K562 (cell line): ENCODE measurements around the gene PMP22. TPM values are rescaled to one million over a fixed set of nuclear protein-coding genes. Genes with fewer than 3 reads are reported as not detected.

Experiments
- ATAC-seq: fragments of 200-7000 bp; cut with Tn5 transposase; 3 replicates; pipeline ENCODE4 v1.9.1; 2020; ENCODE audit warnings: moderate library complexity
- BruUV-seq: library from RNA; stranded (reverse); fragments of 400-500 nt; replicated peaks from 2 replicates; lab custom pipeline; 2021; lab: Mats Ljungman, UMichigan
- CTCF ChIA-PET: fragments of 300-600 bp; formaldehyde crosslinking; extraction: SDS; loops from one replicate; lab custom pipeline; 2021; ENCODE audit warnings: low intra/inter-chr PET ratio; lab: Yijun Ruan, JAX
- POLR2A ChIA-PET: fragments of 300-600, 350-650 bp; sonication (Branson Sonifier 250); formaldehyde crosslinking; extraction: SDS; loops from one replicate; lab custom pipeline; 2021; ENCODE audit warnings: antibody characterized with exemption, inconsistent platforms; lab: Yijun Ruan, JAX
- DNase-seq, 4 experiments: peaks; one replicate each; pipeline versions ENCODE4 v3.0.0 to v3.0.0-alpha.2; 2011 to 2018; ENCODE audit warnings: low spot score in 3 of 4, mixed read lengths in 3 of 4; ENCODE audit errors: extremely low read depth in 1 of 4
- FAIRE-seq: peaks from 2 replicates; lab custom pipeline; 2011; peaks lifted over from hg19 to GRCh38; lab: Jason Lieb, UNC
- H2AFZ ChIP-seq: 2 replicates; pipeline ENCODE4 v1.6.0; 2011; ENCODE audit warnings: low read depth, low read length, control low read depth, inconsistent platforms
- H3K27ac ChIP-seq: fragments of 200-600 bp; 3 replicates; pipeline ENCODE4 v1.8.0; 2011; ENCODE audit warnings: low read depth, mild to moderate bottlenecking, control low read depth, inconsistent platforms, low read length, moderate library complexity, mixed read lengths; ENCODE audit errors: extremely low read depth
- H3K27me3 ChIP-seq, 2 experiments: fragments of 300-600 bp in 1 of 2; 2 replicates in 1 of 2; 3 replicates in 1 of 2; pipeline versions ENCODE4 v1.6.0 to v1.8.0; 2011; ENCODE audit warnings: inconsistent platforms in 2 of 2, low read length in 2 of 2, mild to moderate bottlenecking in 1 of 2, mixed read lengths in 1 of 2, moderate library complexity in 1 of 2; ENCODE audit not compliant: control insufficient read depth in 2 of 2, insufficient read depth in 2 of 2
- H3K36me3 ChIP-seq: fragments of 300-600 bp; 3 replicates; pipeline ENCODE4 v1.8.0; 2011; ENCODE audit warnings: mild to moderate bottlenecking, low read length, inconsistent platforms; ENCODE audit not compliant: control insufficient read depth, insufficient read depth
- H3K4me1 ChIP-seq, 2 experiments: fragments of 200-600 bp in 1 of 2; replicated peaks in 1 of 2; 2 replicates in 1 of 2; 3 replicates in 1 of 2; pipeline versions ENCODE4 v1.5.1 to v1.8.0; 2011; ENCODE audit warnings: inconsistent platforms in 2 of 2, low read length in 2 of 2, mild to moderate bottlenecking in 1 of 2, mixed read lengths in 1 of 2, moderate library complexity in 1 of 2; ENCODE audit not compliant: control insufficient read depth in 2 of 2, insufficient read depth in 2 of 2
- H3K4me2 ChIP-seq: 2 replicates; pipeline ENCODE4 v1.6.1; 2011; ENCODE audit warnings: low read length, control low read depth, inconsistent platforms, mixed read lengths; ENCODE audit not compliant: insufficient read depth
- H3K4me3 ChIP-seq: fragments of 200-600 bp; sonication (generic), shearing (Covaris generic); 2 replicates; pipeline ENCODE4 v1.5.1; 2016; ENCODE audit warnings: control low read depth, inconsistent platforms
- H3K79me2 ChIP-seq: fragments of 200-600 bp; 3 replicates; pipeline ENCODE4 v1.8.0; 2011; ENCODE audit warnings: low read length, inconsistent platforms; ENCODE audit not compliant: control insufficient read depth, insufficient read depth
- H3K9ac ChIP-seq, 2 experiments: 2 replicates each; pipeline versions ENCODE4 v1.6.0 to v1.6.1; 2011; ENCODE audit warnings: low read depth in 2 of 2, low read length in 2 of 2, control low read depth in 1 of 2, inconsistent platforms in 1 of 2, mild to moderate bottlenecking in 1 of 2, mixed read lengths in 1 of 2; ENCODE audit not compliant: insufficient read depth in 1 of 2
- H3K9me1 ChIP-seq: one replicate; pipeline ENCODE4 v1.6.0; 2011; ENCODE audit warnings: inconsistent platforms, mild to moderate bottlenecking, low read length, moderate library complexity; ENCODE audit not compliant: control insufficient read depth, insufficient read depth
- H3K9me3 ChIP-seq: replicated peaks from 2 replicates; pipeline ENCODE4 v1.5.1; 2011; ENCODE audit warnings: low read depth, low read length, inconsistent platforms; ENCODE audit not compliant: control insufficient read depth, insufficient read depth
- H4K20me1 ChIP-seq: replicated peaks from 2 replicates; pipeline ENCODE4 v1.6.1; 2011; ENCODE audit warnings: low read length, inconsistent platforms, mixed read lengths; ENCODE audit not compliant: control insufficient read depth, insufficient read depth
- ATF3 ChIP-seq, 2 experiments: fragments of 450-650 bp in 1 of 2; sonication (generic) in 1 of 2; formaldehyde crosslinking in 1 of 2; IDR thresholded peaks in 1 of 2; conservative IDR thresholded peaks in 1 of 2; 2 replicates each; pipeline versions ENCODE4 v1.6.1 to v1.8.1; 2016 to 2023; ENCODE audit warnings: mild to moderate bottlenecking in 2 of 2, moderate library complexity in 2 of 2, inconsistent platforms in 1 of 2, missing genetic modification reagents in 1 of 2
- CEBPB ChIP-seq: fragments of 450-650 bp; IDR thresholded peaks from 2 replicates; pipeline ENCODE4 v1.6.1; 2016; ENCODE audit warnings: missing genetic modification characterization, missing compliant biosample characterization
- CEBPG ChIP-seq, 3 experiments: fragments of 200-800 bp in 1 of 3; sonication (Bioruptor generic) in 1 of 3; sonication (generic) in 1 of 3; formaldehyde crosslinking in 1 of 3; IDR thresholded peaks in 2 of 3; conservative IDR thresholded peaks in 1 of 3; 2 replicates each; pipeline versions ENCODE4 v1.6.1 to v1.8.0; 2016 to 2022; ENCODE audit warnings: missing compliant biosample characterization in 2 of 3, missing genetic modification characterization in 2 of 3, mild to moderate bottlenecking in 1 of 3, missing genetic modification reagents in 1 of 3
- CXXC5 ChIP-seq: fragments of 250-450 bp; sonication (Bioruptor Pico); IDR thresholded peaks from 2 replicates; pipeline ENCODE4 v1.8.0; 2022; ENCODE audit warnings: inconsistent platforms, mild to moderate bottlenecking, moderate library complexity
- ID3 ChIP-seq, 2 experiments: fragments of 250-450 bp in 1 of 2; fragments of 450-650 bp in 1 of 2; sonication (Bioruptor Pico) in 1 of 2; IDR thresholded peaks; 2 replicates each; pipeline versions ENCODE4 v1.6.1 to v1.8.0; 2016 to 2021; ENCODE audit warnings: mild to moderate bottlenecking in 2 of 2, moderate library complexity in 2 of 2, missing compliant biosample characterization in 1 of 2, missing genetic modification characterization in 1 of 2
- LARP7 ChIP-seq: fragments of 450-650 bp; IDR thresholded peaks from 2 replicates; pipeline ENCODE4 v1.6.1; 2016
- MYBL2 ChIP-seq, 2 experiments: fragments of 450-650 bp in 1 of 2; sonication (generic) in 1 of 2; formaldehyde crosslinking in 1 of 2; IDR thresholded peaks; 2 replicates each; pipeline versions ENCODE4 v1.6.1 to v1.8.1; 2017 to 2022; ENCODE audit warnings: borderline replicate concordance in 1 of 2, inconsistent platforms in 1 of 2, low read depth in 1 of 2, mild to moderate bottlenecking in 1 of 2, missing genetic modification reagents in 1 of 2, moderate library complexity in 1 of 2
- ZNF778 ChIP-seq: fragments of 450-650 bp; formaldehyde crosslinking; IDR thresholded peaks from 2 replicates; pipeline ENCODE4 v1.4.0; 2020; ENCODE audit warnings: mild to moderate bottlenecking, moderate library complexity
- WGBS: fragments of 100-300 bp; shearing (Covaris generic); methylation state at CpG from one replicate; pipeline ENCODE4 v1.1.6; 2016; ENCODE audit warnings: low coverage, mixed read lengths; ENCODE audit not compliant: insufficient coverage; ENCODE audit errors: missing lambda C conversion rate; 5-methylcytosine and 5-hydroxymethylcytosine counted together
- in situ Hi-C: fragments of 300-500 bp; cut with MboI; formaldehyde crosslinking; loops from 4 replicates; pipeline ENCODE4 v1.15.0; 2018; ENCODE audit warnings: inconsistent platforms, mixed read lengths
- intact Hi-C: fragments of 100-400 bp; cut with micrococcal nuclease; formaldehyde crosslinking; loops from 2 replicates; pipeline ENCODE4 v1.14.2; 2022
- polyA plus RNA-seq, 8 experiments: library from polyadenylated mRNA; depleted of rRNA in 4 of 8; stranded (reverse) in 5 of 8; unstranded in 3 of 8; fragments of >200 nt; fragmentation: Nextera tagmentation in 2 of 8; fragmentation: Illumina TruSeq in 1 of 8; extraction: Ambion mirVana in 2 of 8; extraction: Trizol in 1 of 8; gene quantifications; 2 replicates each; pipeline versions ENCODE4 v1.2.1 to v1.2.3, GENCODE V29; 2011 to 2014; ENCODE audit warnings: inconsistent platforms in 1 of 8, missing spikeins in 1 of 8
- total RNA-seq, 7 experiments: library from RNA; depleted of rRNA in 6 of 7; stranded (reverse); fragments of >200 nt in 6 of 7; fragmentation: Illumina TruSeq in 2 of 7; extraction: Trizol in 2 of 7; gene quantifications; 2 replicates each; pipeline versions ENCODE4 v1.2.1 to v1.2.3, GENCODE V29; 2011 to 2021; ENCODE audit warnings: low replicate concordance in 1 of 7

Gene PMP22
- total and polyA plus RNA-seq, 9 of the 15 experiments (the other 6 are each of a cell fraction or from before 2014, with no cell fraction given), result 12.6 to 62.3 (median 25.8) TPM

- FAIRE-seq (no peak), ATAC-seq (no peak; the same call in 2 of the 3 replicates)
- Histone ChIP-seq H3K4me3 (no peak overlapping the region), H3K27me3 (no peaks in the 10 kb centered on the region), H3K9ac (peak overlapping the region in 1 of 2 experiments; percentile 58; a peak in 2 of 4 replicates), H3K27ac (peak overlapping the region; percentile 89), H3K4me2 (peak overlapping the region; percentile 70), H2AFZ (peak overlapping the region; percentile 87)
- intact Hi-C loops, result loop anchor here (10.0 kb wide), 1 partner anchor 258 kb away; no protein-coding TSS in a partner anchor
- BruUV-seq, result TSS peak; percentile 73
- TF ChIP-seq ZNF778 (no peak), CEBPB (tag) (peak; percentile 40; the same call in 1 of the 2 replicates), MYBL2 (IDR thresholded peaks at IDR 0.05; ENCODE audit: low read depth) (0 out of 2 replicates have a peak, but pooled peaks have one; percentile 1), MYBL2 (CRISPR knock-in tag; IDR thresholded peaks at IDR 0.05; ENCODE audit: borderline replicate concordance) (no peak), CEBPG (CRISPR knock-in tag; IDR thresholded peaks at IDR 0.05) (no peak), CEBPG (tag; conservative IDR thresholded peaks at IDR 0.05 in 1 of 2, IDR thresholded peaks at IDR 0.05 in 1 of 2) (peak in 1 of 2 experiments; percentile 72; a peak in 2 of 4 replicates), CXXC5 (CRISPR knock-in tag) (no peak), ID3 (CRISPR knock-in tag; IDR thresholded peaks at IDR 0.05) (no peak), ID3 (tag; IDR thresholded peaks at IDR 0.05) (0 out of 2 replicates have a peak, but pooled peaks have one; percentile 2), LARP7 (no peak), ATF3 (IDR thresholded peaks at IDR 0.05) (0 out of 2 replicates have a peak, but pooled peaks have one; percentile 34), ATF3 (CRISPR knock-in tag; conservative IDR thresholded peaks at IDR 0.05) (no peak)
- TF ChIP-seq, all 486 proteins: peak for 5
- H3K79me2 ChIP-seq, result peaks cover 2% of the 10 kb centered on the region; the same call in 1 of the 3 replicates
- ChIA-PET CTCF (interaction anchor here (1.5 kb wide), 1 partner anchor 266 kb away, joined by 3 read pairs; no protein-coding TSS in a partner anchor), POLR2A (interaction anchor here (0.6 to 0.9 kb wide), 2 partner anchors 14 to 263 kb away, joined by 3 read pairs; no protein-coding TSS in a partner anchor)
- H3K4me1 ChIP-seq, result peaks cover 12 to 83% of the 10 kb centered on the region in 2 experiments; a peak in 4 of 5 replicates
- WGBS, result 16% methylated on average over 2 of the region's 2 CpGs
- peaks cover 16% of the 10 kb centered on the region; the same call in 2 of the 3 replicates for H3K36me3 ChIP-seq
- no peaks in the 10 kb centered on the region for H3K9me1 ChIP-seq
- in situ Hi-C loops, result no loop called here
- no peak for DNase-seq
- H4K20me1 ChIP-seq, result no peaks in the 10 kb centered on the region
- no peaks in the 10 kb centered on the region for H3K9me3 ChIP-seq
Observed at GRCh38 chr17:15237106-15237425, 28.1 kb downstream of the PMP22 start.
